Testis (tissue), 2 donors: Measurements from ENCODE around the gene CCDC154.

Source experiments
- POLR2A ChIP-seq: fragments of 450-650 bp; IDR thresholded peaks from one replicate; pipeline ENCODE4 v1.6.1; 2017; ENCODE audit warnings: antibody characterized with exemption, mild to moderate bottlenecking, moderate library complexity
- TF ChIP-seq, protein P1 (sequence below), 3 experiments: fragments of 450-650 bp in 2 of 3; fragments of 200-600 bp in 1 of 3; sonication (generic) in 1 of 3; IDR thresholded peaks; one replicate each; pipeline ENCODE4 v1.5.1; 2016 to 2019; ENCODE audit warnings: antibody characterized with exemption in 3 of 3, mild to moderate bottlenecking in 2 of 3, moderate library complexity in 1 of 3

DNA sequence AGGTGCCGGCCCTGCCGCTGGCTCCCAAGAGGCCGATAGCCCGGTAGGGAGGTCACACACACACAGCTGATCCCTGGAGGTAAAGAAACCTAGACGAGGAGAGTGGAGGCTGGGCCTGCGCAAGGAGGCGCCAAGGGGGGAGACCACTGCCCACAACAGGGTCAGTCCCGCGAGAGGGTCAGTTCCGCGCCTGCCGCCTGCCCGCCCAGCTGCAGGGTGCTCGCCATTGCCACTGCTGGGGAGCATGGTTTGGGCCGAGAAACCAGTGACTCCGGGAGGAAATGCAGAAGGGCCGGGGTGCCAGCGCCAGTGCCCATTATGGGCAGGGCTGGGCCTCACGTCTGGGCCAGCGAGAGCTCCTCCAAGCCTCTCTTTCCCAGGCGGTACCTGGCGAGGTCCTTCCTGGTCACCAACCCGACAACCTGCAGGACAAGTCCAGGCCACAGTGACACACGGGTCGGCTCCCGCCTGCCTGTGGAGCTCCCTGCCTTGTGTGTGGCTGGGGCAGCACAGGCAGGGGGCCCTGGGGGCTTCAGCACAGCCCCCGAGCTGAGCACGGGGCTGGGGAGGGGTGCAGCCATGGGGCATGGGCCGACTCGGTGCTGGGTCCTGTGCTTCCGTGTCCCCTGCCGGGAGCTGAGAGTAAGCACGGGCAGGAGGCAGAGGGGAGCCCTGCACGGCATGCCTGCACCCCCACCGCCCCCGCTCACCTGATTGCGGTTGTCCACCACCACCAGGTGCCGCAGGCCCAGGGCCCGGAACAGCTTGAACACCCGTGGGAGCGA, 2.1 kb upstream of the CCDC154 start:
- TF ChIP-seq, protein P1, sequence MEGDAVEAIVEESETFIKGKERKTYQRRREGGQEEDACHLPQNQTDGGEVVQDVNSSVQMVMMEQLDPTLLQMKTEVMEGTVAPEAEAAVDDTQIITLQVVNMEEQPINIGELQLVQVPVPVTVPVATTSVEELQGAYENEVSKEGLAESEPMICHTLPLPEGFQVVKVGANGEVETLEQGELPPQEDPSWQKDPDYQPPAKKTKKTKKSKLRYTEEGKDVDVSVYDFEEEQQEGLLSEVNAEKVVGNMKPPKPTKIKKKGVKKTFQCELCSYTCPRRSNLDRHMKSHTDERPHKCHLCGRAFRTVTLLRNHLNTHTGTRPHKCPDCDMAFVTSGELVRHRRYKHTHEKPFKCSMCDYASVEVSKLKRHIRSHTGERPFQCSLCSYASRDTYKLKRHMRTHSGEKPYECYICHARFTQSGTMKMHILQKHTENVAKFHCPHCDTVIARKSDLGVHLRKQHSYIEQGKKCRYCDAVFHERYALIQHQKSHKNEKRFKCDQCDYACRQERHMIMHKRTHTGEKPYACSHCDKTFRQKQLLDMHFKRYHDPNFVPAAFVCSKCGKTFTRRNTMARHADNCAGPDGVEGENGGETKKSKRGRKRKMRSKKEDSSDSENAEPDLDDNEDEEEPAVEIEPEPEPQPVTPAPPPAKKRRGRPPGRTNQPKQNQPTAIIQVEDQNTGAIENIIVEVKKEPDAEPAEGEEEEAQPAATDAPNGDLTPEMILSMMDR (IDR thresholded peaks at IDR 0.05) = no peak
- no peak for TF ChIP-seq POLR2A
